Retinal pigment epithelial cell (primary cell): ENCODE results near the gene ANGPTL4.
"Not testable (repeated sequence)": the region's sequence is repeated elsewhere in the genome, so short reads cannot be mapped to it uniquely, and the experiment has no call there.

ENCODE experiments used
- DNase-seq: peaks from one replicate; pipeline ENCODE4 v3.0.0-alpha.2; 2010; ENCODE audit warnings: low read depth
- H3K4me3 ChIP-seq: 2 replicates; pipeline ENCODE4 v1.5.1; 2011; ENCODE audit warnings: mild to moderate bottlenecking, low read length, control low read depth, moderate library complexity
- TF ChIP-seq, protein P1 (sequence below): conservative IDR thresholded peaks from 2 replicates; pipeline ENCODE4 v1.5.1; 2011; ENCODE audit warnings: low read depth, low read length, control low read depth, inconsistent platforms

ANGPTL4 gene

DNA sequence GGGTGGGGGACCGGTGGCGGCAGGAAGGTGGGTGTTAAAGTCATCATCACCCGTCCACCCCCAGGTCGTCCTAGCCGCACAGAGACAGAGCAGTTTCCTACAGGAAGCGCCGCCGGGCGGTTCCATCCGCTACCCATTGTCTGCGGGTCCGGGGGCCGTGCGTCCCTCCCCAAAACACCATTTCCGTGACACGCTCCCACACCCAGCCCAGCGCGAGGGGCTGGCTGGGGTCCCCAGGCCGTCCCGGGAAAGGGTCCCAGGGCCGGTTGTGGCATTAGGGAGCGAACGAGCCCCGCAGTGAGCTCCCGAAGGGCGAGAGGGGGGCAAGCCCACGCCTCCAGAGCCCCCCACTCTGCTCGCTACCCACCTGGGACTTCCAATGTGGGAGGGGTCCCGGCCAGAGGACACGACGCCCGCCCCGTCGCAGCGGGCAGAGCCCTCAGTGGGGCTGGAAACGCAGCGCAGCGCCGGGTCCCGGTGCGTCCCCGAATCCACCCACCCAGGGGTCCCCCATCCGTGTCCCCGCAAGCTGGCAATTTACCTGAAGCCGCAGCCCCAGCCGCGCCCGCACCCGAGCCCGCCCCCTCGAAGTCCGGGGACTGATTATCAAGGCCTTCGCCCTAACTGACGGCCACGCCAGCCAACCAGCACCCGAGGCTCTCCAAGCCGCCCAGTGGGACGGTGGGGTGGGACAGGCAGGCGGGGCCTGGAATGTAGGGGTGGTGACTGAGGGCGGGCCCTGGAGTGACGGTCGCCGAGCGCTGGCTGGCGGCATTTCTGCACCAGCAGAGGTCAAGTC lies 21.1 kb upstream of the ANGPTL4 start, which contains the start of gene KANK3:
Gene KANK3, minus strand, starts transcription at position 579 of the 799 bp plus-strand sequence. CDS start 5,434 bp downstream, outside the sequence.
- TF ChIP-seq, protein P1, sequence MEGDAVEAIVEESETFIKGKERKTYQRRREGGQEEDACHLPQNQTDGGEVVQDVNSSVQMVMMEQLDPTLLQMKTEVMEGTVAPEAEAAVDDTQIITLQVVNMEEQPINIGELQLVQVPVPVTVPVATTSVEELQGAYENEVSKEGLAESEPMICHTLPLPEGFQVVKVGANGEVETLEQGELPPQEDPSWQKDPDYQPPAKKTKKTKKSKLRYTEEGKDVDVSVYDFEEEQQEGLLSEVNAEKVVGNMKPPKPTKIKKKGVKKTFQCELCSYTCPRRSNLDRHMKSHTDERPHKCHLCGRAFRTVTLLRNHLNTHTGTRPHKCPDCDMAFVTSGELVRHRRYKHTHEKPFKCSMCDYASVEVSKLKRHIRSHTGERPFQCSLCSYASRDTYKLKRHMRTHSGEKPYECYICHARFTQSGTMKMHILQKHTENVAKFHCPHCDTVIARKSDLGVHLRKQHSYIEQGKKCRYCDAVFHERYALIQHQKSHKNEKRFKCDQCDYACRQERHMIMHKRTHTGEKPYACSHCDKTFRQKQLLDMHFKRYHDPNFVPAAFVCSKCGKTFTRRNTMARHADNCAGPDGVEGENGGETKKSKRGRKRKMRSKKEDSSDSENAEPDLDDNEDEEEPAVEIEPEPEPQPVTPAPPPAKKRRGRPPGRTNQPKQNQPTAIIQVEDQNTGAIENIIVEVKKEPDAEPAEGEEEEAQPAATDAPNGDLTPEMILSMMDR = no peak
- peak; percentile 89 for DNase-seq
- peak within 1 kb of the TSS; percentile 47 for H3K4me3 ChIP-seq

DNA sequence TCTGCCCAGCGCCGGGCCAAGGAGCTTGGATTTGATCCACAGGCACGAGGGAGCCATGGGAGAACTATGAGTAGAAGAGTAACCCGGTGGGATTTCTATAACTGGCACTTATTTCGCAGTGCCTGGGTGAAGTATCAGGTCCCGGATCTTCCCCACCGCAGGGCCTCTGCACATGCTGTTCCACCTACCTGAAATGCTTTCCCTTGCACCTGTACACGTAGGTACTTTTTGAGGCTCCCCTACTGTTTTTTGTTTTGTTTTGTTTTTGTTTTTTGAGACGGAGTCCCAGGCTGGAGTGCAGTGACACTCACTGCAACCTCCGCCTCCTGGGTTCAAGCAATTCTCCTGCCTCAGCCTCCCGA lies 20.5 kb upstream of the ANGPTL4 start:
- TF ChIP-seq, protein P1 = no peak
- no peak for DNase-seq
- H3K4me3 ChIP-seq = peak overlapping the region; percentile 12

DNA sequence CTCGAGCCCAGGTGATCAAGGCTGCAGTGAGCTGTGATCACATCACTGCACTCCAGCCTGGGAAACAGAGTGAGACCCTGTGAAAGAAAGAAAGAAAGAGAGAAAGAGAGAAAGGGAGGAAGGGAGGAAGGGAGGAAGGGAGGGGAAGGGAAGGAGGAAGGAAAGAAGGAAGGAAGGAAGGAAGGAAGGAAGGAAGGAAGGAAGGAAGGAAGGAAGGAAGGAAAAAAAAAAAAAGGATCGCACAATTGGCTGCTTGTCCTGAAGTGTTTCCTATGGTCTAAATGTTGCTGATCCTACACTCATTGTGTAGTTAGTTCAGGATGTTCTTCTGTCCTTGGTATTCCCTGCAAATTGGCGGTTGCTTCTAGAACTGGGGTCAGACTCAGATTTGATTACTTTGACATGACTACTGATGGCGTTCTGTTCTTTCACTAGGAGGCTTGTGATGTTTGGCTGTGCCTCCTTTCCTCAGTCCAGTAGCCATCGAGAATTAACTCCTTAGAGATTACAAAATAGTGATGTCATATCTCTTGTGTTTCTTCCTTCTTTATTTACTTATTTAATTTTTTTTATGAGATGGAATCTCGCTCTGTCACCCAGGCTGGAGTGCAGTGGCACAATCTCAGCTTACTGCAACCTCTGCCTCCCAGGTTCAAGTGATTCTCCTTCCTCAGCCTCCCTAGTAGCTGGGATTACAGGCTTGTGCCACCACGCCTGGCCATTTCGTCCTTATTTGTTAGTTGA lies 14.2 kb upstream of the ANGPTL4 start:
- H3K4me3 ChIP-seq, DNase-seq: not testable (repeated sequence)

DNA sequence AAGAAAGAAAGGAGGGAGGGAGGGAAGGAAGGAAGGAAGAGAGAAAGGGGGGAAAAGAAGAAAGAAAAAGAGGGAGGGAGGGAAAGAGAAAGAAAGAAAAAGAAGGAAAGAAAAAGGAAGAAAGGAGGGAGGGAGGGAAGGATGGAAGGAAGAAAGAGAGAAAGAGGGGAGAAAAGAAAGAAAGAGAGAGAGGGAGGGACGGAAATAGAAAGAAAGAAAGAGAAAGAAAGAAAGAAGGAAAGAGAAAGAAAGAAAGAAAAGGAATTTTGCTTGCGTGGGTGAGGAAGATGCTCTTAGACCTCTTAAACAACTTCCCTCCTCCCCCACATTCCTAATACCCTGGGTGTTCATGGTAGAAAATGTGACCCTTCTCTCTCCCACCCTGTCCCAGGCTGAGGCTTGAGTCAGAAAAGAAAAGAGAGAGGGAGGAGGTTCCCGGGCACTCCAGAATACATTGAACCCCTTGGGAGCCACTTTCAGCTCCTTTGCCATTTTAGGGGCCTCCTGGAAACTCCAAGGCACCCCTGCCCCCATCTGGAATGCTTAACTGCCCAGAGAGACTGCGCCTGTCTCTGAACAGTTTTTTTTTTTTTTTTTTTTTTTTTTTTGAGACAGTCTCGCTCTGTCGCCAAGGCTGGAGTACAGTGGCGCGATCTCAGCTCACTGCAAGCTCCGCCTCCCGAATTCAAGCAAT lies 11.7 kb upstream of the ANGPTL4 start:
- TF ChIP-seq, protein P1 = no peak
- peak overlapping the region; percentile 30 for H3K4me3 ChIP-seq
- no peak for DNase-seq

DNA sequence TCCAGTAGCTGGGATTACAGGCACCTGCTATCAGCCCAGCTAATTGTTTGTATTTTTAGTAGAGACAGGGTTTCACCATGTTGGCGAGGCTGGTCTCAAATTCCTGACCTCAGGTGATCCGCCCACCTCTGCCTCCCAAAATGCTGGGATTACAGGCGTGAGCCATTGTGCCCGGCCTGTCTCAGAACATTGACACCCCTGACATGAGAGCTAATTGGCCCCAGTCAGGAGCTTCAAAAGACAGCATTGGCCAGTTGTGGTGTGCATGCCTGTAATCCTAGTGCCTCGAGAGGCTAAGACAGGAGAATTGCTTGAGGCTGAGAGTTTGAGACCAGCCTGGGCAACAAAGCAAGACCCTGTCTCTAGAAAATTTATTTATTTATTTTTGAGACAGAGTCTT lies 11.1 kb upstream of the ANGPTL4 start:
- not testable (repeated sequence) for DNase-seq, H3K4me3 ChIP-seq

DNA sequence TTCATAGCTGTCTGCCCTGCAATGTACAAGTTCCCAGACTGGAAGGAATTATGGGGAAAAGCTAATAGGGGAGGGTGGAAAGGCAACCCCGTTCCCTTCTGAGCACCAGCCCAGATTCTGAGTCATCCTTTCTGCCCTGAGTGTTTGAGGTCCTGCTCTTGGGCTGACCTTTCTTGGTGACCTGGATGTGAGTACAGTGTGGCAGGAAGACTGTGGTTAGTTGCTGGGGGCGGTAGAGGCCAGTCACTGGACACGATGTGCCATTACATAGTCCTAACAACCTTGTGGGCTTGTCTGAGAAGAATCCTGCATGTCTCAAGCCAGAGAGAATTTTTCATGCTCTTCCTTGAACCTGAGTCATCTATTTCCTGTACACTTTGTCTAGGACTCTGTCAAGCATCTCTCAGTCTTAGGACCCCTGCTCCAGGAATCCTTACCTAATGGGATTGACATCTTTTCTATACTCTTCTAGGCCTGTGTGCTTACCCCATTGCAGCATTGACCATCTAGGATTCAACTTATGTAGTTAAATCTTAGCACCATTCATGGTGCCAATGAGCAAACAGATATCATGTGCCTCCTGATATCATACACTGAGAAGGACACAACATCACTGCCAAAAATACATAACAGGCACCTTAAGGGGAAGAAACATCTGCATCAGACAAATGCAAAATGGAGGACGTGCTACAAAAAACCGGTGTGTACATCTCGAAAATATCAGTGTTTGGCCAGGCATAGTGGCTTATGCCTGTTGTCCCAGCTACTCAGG lies 8.1 kb upstream of the ANGPTL4 start:
- H3K4me3 ChIP-seq = no peak overlapping the region

DNA sequence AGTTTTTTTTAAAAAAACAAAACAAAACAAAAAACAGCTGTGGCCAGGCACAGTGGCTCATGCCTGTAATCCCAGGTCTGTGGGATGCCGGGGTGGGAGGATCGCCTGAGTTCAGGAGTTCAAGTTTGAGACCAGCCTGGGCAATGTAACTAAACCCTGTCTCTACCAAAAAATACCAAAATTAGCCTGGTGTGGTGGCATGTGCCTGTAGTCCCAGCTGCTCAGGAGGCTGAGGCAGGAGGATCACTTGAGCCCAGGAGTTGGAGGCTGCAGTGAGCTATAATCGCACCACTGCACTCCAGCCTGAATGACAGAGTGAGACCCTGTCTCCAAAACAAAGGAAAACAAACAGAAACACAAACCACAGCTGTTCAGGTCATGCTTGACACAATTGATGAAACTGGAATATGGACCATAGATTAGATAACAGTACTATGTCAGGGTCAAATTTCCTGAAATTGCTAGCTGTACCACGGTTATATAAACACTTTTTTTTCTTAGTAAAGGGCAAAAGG lies 6.9 kb upstream of the ANGPTL4 start:
- H3K4me3 ChIP-seq = no peak overlapping the region
- TF ChIP-seq, protein P1 = no peak
- no peak for DNase-seq

More for the DNA sequence above, 8.1 kb upstream of the ANGPTL4 start:
- DNase-seq = peak; percentile 40
- TF ChIP-seq, protein P1 = no peak
